Measurements from ENCODE around the gene DGKI.

The DGKI gene

DNA sequence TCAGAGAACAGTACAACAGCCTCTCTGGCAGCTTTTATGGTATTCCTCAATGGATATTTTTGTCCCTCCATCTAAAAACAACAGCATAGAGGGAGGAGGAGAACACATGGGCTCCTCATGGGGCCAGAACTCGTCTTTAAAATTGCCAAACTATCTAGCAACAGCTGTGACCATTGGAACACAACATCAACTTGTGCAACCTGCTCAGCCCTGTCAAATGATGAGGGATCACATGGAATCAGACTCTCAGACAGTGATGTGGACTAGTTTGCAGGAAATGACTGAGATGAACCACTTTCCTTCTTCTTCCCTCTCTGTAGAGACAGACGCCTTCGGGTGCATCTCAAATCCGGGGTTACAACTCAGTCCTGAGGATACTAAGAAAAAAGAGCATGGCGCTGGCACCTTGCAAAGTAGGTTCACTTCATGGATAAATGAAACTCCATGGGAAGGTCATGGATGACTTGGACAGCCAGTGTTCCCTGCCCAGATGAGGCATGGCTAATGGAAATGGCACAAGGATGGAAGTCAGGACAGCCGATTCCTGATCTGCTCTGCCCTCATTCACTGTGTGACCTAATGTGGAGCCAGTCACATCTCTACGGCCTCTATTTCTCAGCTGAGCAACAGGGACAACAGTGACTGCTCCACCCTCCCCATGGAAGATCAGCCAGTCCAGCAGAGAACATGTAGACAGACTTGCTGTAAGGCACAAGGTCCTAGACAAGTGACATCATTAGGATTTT is 24.6 kb upstream of the DGKI start:
- DNase-seq (ENCODE audit: low read depth in 2 of 2): no peak

DNA sequence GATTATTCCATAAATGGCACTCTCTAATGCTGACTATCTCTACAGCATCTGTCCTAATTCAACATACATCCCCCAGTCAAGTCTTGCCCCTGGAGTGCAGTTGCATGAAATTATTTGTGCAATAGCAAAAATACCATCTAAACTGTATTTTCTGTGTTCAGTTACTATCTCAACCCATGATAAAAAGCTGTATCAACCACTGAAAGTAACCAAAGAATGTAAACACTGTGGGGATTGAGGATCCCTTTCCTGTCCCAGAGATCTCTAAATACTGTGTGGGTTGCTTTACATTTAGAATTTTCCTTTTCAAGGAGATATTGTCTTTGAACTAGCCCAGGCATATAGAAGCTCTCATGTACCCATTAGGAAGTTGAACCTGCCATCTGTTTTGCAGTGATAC is 23.9 kb upstream of the DGKI start:
- no peak for DNase-seq (ENCODE audit: low read depth in 2 of 2)

DNA sequence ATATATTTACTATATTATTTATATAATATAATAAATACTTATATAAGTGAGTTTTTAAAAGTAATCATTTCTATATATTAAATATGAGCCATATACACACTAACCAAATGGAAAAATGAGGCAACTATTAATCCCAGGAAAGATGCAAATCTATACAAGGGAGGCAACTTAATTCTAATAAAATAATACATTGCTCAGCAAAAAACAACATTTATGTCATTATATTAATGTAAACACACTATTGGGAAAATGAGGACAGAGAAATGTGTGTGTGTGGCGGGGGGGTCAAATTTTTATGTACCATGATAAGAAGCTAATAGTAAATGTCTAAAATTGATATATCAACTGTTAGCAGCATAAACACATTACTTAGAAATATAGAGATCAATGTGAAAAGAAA is 23.3 kb upstream of the DGKI start:
- no peak for DNase-seq (ENCODE audit: low read depth in 2 of 2)

DNA sequence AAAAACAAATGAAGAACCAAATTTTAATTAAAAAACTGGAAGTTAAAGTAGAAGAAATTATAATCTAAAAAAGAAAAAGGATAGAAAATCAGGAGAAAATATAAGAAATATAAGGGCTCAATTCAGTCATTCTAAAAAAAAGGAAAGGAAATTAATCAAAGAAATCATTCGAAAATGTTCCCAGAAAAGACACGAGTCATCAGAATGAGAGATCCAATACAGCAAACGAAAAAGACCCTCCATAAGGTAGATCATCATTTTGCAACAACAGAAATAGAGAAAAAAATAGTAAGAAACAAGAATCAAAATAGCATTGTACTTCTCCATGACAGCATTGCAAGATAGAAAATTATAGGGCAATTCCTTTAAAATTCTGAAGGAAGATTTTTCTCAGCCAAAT is 22.5 kb upstream of the DGKI start:
- DNase-seq (ENCODE audit: low read depth in 2 of 2): no peak

DNA sequence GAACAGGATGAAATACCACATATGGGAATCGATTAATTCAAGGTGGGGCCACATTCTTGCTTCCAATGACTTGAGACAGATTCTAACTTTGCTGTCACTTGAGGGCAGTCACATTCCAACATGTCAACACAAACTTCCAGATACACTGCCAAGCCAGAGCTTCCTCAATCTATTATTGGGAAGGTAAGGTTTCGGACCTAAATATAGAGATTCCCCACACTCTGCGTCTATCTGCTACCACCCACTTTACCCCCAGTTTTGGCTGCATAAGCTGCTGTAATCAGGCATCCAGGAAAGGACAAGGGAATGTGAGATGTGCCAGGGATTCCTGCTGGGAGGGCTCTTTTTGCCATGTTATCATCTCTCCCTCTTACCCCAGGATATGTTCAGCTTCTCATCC is 20.5 kb upstream of the DGKI start:
- DNase-seq (ENCODE audit: low read depth in 2 of 2): no peak

DNA sequence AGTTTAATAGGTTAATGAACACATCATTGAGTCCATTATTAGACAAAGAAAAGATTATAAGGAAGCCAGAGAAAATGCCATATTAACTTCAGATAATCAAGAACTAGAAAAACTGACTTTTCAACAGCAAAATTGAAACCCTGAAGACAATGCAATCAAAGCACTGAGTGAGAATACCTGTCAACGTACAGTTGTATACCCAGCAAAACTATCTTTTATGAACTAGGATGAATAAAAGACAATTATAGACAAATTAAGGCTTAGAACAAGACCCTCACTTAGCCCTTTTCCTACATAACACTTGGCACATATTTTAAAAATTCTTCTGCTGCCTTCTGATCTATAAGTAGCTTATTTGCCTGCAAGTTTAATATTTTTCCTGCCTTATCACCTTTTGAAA is 19.0 kb upstream of the DGKI start:
- DNase-seq (ENCODE audit: low read depth in 2 of 2): no peak

DNA sequence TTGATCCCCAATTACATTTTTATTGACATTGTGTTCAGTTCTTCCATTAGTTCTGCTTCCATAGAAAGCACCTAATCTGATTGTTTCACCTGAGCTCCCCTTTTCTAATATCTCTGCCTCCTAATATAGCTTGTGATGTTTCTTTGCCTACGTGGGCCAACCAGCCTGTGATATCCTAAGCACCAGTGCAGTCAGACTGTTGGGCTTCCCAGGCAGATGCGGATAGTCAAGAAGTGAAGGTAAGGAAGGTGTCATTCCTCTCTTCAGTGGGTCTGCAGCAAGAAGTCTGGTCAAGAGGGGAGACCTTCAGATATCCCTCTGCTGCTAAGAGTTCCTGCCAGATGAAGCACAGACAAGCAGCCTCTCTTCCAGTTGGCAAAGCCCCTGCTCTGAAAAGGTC is 16.2 kb upstream of the DGKI start:
- no peak for DNase-seq (ENCODE audit: low read depth in 2 of 2)

DNA sequence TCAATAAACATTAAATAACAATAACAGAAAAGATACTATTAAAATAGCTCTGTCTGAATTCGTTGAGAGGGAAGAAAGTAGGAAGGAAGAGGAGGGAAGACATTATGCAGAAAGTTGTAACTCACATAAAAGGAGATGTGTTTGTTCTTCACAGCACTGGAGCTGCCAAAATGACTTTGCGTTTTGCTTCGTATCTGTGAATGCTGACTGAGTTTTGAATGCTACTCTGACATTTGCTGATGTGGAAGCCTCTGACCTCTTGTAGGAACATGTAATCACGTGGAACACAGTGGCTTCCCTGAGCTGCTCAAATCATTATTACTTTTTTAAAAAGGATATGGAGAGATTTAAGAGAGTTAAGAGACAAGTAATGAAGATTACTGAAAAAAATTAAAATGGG is 15.6 kb upstream of the DGKI start:
- no peak for DNase-seq (ENCODE audit: low read depth in 2 of 2)

DNA sequence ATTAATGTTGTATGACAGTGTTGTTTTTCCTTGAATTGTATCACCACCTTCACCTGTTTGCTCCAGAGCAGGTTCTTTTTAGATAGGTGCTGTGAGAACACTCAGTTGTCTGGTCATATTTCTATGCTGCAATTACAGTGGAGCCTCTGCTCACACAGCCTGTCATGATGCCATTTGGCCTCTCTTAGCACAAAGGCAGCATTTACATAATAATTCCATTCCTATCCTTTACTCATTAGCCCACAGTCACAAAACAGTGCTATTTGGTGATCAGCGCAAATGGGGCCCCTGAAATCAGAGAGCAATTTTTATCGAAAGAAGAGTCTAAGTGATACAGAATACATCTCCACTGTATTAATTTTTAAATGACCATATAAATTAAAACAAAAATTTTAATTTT is 13.8 kb upstream of the DGKI start:
- DNase-seq (ENCODE audit: low read depth in 2 of 2): no peak

DNA sequence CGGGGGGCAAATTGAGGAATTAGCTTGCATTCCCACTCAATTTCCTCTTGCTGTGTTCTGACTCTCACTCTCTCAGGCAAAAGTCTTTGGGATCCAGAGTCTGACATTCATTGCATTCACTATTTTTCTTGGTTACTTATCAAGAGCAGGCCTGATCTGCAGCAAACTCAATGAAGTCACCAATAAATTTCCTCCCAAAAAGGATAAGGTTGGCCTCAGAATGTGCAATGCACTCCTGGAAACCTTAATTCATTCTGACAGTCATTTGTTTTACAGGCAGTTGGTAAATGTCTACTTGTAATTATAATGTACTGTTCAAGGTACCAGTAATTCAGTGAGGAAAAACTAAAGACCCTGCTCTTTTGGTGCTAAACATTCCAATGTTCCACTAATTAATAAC is 6.3 kb upstream of the DGKI start:
- DNase-seq (ENCODE audit: low read depth in 2 of 2): no peak

DNA sequence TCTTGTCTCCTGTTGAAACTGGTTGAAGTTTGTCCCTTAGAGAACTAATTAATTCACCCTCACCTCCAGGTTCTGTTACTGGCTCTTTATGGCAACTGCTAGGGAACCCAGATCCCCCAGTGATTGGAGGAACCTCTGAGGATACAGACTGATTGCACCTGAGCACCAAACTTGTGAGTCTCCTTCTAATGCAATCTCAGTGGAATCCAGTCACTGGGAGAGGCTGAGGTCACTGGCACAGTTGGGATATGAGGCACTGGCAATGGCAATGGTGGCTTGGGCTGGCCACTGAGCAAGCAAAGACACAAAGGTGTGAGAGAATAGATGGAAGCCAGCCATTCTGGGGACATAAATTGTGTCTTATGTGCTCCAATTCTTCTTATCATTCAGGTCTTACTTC is 5.3 kb upstream of the DGKI start:
- DNase-seq (ENCODE audit: low read depth in 2 of 2): no peak

DNA sequence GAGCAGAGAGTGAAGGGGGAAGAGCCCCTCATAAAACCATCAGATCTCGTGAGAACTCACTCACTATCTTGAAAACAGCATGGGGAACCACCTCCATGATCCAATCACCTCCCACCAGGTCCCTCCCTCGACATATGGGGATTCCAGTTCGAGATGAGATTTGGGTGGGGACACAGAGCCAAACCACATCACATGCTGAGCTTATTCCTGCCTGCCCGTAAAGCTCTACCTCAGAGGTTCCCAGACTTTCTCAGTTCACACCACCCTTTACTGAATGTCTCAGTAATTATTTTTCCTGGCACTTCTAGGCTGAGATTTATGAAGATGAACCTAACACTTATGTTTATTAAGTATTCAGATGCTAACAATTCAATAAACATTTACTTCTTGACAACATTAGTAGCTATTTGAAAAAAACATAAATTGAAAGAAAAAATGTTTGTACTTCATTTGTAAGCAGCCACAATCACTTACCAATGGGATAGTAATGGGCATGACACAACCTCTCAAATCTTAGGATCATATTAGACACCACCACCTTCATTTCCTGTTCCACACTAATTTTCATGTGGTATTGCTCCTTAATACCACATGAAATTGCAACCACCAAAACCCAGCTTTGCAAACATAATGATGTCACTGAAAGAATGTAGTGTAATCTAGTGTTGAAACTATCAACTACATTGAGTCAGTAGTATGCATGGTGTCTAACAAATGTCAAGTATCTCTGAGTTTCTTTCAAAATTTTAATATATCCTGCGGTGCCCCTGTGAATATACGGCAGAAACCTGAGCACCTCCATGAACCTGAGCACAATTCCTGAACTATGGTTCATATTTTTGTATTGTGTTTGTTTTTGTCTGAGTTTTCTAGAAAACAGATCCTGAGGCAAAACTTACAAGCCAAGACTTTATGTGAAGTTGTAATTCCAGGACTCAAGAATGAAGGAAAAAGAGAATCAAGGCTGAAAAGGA is 4.5 kb upstream of the DGKI start:
- DNase-seq (ENCODE audit: low read depth in 2 of 2): no peak

DNA sequence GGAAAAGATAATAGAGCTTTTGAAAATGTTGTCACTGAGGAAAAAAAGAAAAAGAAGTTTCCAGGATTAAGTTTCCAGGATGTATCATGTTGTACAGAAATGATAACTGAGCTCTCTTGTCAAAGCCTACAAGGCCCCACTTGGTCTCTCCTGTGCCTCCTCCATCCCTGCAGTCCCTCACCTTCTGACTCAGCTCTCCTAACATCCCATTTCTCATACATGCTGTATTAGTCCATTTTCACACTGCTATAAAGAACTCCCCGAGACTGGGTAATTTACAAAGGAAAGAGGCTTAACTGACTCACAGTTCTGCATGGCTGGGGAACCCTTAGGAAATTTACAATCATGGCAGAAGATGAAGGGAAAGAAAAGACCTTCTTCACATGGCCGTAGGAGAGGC is 3.8 kb upstream of the DGKI start:
- DNase-seq (ENCODE audit: low read depth in 2 of 2): no peak

DNA sequence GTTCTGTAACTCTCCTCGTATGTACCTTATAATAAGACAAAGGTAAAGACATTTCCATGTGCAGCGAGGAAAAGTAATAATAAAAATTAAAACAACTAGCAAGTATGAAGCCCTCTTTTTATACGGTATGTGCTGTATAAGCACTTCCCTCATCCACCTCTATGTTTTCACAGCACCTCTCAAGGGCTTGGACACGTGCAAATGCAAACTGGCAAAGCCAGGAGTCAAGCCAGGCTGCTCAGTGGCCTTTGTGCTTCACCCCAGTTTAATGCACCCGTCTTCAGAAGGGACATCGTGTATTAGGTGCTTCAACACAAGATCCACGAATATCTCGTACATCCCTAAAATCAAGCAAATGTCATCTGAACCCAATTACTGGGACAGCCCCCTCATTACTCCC is 1.3 kb upstream of the DGKI start:
- DNase-seq (ENCODE audit: low read depth in 2 of 2): no peak

DNA sequence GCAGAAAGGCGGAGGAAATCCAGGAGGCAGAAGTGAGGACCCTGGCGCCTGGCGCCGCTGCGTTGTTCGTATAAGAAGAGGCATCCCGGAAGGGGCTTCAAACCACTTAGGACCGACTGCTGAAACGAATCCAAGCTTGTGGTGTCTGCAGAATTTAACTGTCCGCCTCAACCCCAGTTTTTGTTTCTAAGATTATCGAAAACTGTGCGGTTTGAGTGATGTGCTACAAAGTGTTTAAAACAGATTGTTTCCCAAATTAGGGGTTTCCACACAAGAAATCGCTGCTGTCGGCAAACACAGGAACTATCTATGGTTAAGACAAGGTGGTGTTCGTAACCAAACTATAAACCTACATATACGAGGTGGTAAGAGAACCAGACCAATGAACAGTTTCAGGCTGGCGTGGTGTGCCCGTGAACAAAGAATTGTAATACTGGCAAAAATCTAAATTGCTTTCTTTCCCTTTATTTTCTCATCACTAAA is 835 bp upstream of the DGKI start:
- DNase-seq (ENCODE audit: low read depth in 2 of 2): no peak

DNA sequence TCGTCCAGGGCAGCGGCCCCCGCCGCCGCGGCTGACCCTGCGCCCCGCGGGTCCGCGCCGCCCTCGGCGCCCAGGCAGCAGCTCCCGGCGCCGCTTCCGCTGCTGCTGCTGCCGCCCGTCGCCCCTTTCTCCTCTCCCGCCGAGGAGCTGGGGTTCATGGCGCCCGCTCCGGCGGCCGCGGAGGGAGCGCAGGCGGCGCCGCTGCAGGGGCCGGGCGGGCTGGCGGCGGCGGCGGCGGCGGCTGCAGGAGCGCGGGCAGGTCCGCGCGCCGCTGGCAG is 286 bp downstream of the DGKI start:
- DNase-seq (ENCODE audit: low read depth in 2 of 2): no peak

DNA sequence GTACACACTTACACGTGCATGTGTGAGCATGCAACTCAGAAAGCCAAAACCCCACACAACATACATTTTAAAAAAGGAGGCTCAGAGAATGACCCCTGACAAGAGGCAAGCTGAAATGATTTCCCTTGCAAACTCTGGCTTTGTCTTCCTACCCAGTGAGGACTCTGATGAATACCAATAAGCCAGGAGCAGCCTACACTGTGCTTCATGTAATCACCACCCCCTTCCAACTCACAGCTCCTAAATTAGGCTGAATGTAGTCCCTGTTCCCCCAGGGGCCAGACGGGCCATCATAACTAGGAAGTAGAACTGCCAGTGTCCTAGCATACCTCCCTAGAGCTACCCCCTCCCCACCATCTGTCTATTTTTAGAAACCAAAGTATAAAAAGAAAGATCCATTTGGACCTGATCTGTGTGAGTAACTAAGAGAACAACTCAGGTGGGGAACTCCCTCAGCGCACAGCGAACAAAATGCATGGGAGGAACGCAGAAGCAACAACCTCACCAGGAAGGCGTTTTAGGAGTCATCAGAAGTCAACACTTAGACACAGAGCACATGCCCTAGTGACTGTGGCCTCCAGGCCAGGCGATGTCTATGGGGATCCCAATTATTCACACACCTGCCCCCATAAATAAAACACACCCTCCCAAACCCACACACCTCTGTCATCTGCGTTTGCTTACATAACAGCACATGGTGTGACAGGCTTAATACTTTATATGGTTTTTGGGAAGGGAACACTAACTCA is 1.9 kb downstream of the DGKI start:
- DNase-seq (ENCODE audit: low read depth in 2 of 2): no peak

DNA sequence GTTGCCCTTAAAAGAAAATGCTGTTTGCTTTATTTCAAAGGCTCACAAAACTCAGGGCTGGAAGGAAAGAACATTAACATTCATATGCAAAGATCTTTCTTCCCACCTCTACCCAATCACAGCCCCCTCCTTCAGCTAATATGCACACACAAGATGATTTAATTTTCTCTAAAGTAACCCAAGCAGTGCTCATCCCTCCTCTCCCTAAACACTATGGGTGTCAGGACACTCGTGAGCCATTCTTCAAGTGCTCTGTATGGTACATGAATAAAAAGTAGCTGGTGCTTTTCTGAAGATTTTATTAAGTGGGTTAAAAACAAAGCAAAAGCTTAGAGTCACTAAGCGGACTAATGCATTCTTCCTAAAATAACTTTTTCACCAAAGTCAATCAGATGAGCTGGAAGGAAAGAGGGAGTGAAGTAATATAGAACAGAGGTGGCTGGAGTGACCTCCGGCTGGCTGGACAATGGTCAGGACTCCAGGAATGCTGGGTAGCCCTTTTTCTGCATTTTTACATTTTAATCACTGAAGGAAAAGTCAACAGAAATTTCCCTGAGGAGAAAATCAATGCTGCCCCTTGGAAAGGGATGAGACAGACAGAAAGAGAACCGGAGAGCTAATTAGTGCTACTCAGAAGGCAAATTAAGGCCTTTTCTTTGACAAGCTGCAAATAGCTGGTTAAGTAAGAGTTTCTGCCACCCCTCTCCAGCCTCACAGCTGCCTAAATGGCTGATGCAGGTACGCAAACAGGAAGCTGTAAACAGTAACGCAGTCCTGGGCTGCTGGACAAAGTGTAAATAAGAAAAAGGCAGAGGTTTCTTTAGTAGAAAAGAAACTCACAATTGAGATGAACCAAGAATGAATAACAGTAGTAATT is 6.6 kb downstream of the DGKI start:
- no peak for DNase-seq (ENCODE audit: low read depth in 2 of 2)

DNA sequence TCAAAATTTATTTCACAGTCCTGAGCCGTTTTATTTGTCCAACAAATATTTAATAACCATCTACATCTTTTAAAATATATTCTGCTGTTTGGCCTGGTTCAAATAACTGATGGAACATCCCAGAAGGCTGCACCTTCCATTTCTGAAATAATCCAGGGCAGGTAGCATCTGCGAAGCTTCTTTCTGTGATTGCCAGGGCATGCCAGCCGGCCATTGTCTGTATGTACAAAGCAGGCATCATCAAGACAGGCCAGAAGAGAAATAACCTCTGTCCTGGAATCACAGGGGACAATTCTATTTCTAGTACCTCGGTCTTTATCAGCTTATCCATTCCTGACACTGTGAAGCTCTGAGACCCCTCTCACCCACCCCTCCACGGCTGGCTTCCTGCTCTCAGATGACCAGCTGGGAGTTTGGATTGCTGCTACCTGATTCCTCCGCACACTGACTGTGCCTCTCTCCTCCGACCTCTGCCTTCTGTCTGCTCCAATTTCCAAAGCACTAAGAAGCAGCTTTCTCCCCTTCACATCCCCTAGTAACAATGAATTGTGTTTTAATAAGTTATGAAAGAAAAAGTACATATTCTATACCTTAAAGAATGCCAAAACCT is 8.0 kb downstream of the DGKI start:
- no peak for DNase-seq (ENCODE audit: low read depth in 2 of 2)

DNA sequence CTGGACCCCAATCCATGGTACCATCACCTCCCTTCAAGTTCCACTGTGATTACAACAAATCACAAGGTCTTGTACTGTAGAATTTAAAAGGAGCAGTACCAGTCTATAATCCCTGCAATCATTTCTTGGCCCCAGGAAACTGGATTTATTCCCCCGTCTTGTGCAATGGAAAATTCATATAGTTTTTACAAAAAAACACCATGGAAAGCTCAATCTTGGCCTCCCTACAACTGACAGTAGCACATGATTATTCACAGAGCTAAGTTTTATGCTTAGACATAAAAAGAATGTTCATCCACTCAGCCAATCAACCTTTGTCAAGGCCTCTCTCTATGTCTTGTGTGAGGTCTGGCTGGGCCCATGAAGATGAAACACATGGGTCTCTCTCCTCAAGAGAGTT is 10.2 kb downstream of the DGKI start:
- DNase-seq (ENCODE audit: low read depth in 2 of 2): no peak

DNA sequence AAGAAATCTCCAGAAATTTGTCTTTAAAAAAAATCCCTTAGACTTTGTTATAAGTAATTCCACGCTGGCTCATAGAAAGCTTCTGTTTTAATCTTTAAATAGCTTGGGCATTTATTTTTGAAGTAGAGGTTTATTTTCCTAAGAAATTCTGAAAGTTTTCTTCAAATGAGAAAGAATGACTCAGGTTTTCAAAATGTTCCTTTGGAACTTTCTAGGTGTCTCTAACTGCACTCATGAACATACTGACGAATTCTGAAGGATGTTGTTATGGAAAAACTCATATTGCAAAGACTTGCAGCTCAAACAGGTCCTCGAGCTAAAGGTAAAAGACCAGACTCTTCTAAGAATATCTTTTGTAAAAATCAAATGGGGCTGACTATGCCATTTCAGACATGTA is 10.7 kb downstream of the DGKI start:
- DNase-seq (ENCODE audit: low read depth in 2 of 2): no peak

All from stimulated activated CD8-positive, alpha-beta memory T cell treated with anti-CD3 and anti-CD28 coated beads, Interleukin-15, amount 100 ng/mL, for 48 hours (primary cell).